ENCODE data around the gene TIGIT. TPM values are rescaled to one million over a fixed set of nuclear protein-coding genes. Genes with fewer than 3 reads are reported as not detected.

Gene TIGIT
- total RNA-seq, 2 experiments from 2014 or later, result 17.3 to 22.1 TPM

- Mint-ChIP-seq H3K9me3 (ENCODE audit: insufficient read depth) (no peaks in the 10 kb centered on the region), H3K4me3 (peak overlapping the region; percentile 70), H3K27me3 (ENCODE audit: low read depth) (no peaks in the 10 kb centered on the region), H3K4me1 (ENCODE audit: low read depth) (peaks cover 38% of the 10 kb centered on the region), H3K36me3 (ENCODE audit: low read depth) (no peaks in the 10 kb centered on the region), H3K27ac (peak overlapping the region; percentile 86)
- DNase-seq (peak; percentile 92), ATAC-seq (peak; percentile 75)
- CTCF ChIA-PET, result interaction anchor here (0.6 to 5.0 kb wide), 61 partner anchors 8 to 556 kb away, joined by 3 to 54 read pairs (median 6); partner anchors contain the start of gene NAA50
- POLR2A ChIA-PET, result interaction anchor here (0.9 to 4.7 kb wide), 10 partner anchors 16 to 138 kb away, joined by 3 to 39 read pairs (median 6); no protein-coding TSS in a partner anchor
Measured at GRCh38 chr3:114290911-114291901, 2.6 kb upstream of the TIGIT start.

DNA sequence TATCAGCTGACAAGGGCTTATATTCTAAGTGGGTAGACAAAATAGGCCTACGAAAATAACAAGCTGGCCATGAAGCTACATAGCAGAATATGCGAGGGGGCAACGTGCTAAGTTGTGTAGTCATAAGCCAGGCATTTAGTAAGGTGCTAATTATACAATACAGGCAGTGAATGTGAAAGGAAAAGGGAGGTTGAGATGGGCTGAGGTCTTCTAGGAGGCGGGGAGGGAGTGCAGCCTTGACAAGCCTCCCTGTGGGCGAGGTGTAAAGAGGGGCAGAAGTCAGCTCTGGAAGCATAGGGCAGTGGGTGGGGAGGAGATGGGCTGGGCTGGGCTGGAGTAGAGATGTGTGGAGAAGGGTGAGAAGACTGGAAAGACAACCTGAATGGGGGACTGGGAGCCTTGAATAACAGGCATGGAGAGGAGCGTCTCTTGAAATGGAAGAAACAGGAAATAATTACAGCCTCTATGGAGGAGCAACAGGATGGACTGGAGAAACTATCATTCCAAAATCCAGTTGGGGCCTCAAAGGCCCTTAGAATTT, 1.2 kb downstream of the TIGIT start:
- Mint-ChIP-seq H3K9me3 (ENCODE audit: insufficient read depth) (no peaks in the 10 kb centered on the region), H3K27me3 (ENCODE audit: low read depth) (no peaks in the 10 kb centered on the region), H3K4me1 (ENCODE audit: low read depth) (peaks cover 44% of the 10 kb centered on the region), H3K4me3 (peak overlapping the region; percentile 63), H3K36me3 (ENCODE audit: low read depth) (peaks cover 10% of the 10 kb centered on the region), H3K27ac (peak overlapping the region; percentile 44)
- CTCF ChIA-PET, result interaction anchor here (0.8 to 2.2 kb wide), 4 partner anchors 10 to 140 kb away, joined by 3 to 8 read pairs (median 4); no protein-coding TSS in a partner anchor
- ATAC-seq (peak; percentile 10), DNase-seq (no peak)
- POLR2A ChIA-PET, result interaction anchor here (0.7 to 6.3 kb wide), 9 partner anchors 9 to 81 kb away, joined by 3 to 53 read pairs (median 5); no protein-coding TSS in a partner anchor

GRCh38 chr3:114295946-114296345, 2.1 kb downstream of the TIGIT start:
- peaks cover 13% of the 10 kb centered on the region for H3K36me3 Mint-ChIP-seq (ENCODE audit: low read depth)
- no peak overlapping the region for H3K27ac Mint-ChIP-seq
- H3K9me3 Mint-ChIP-seq (ENCODE audit: insufficient read depth), result no peaks in the 10 kb centered on the region
- no peak for DNase-seq
- ChIA-PET CTCF (interaction anchor here (0.8 to 1.9 kb wide), 5 partner anchors 10 to 140 kb away, joined by 3 to 8 read pairs (median 5); no protein-coding TSS in a partner anchor), POLR2A (interaction anchor here (0.8 to 6.3 kb wide), 6 partner anchors 10 to 82 kb away, joined by 3 to 53 read pairs (median 6); no protein-coding TSS in a partner anchor)
- ATAC-seq, result no peak
- H3K4me1 Mint-ChIP-seq (ENCODE audit: low read depth), result peaks cover 42% of the 10 kb centered on the region
- peak overlapping the region; percentile 63 for H3K4me3 Mint-ChIP-seq
- H3K27me3 Mint-ChIP-seq (ENCODE audit: low read depth), result no peaks in the 10 kb centered on the region

DNA sequence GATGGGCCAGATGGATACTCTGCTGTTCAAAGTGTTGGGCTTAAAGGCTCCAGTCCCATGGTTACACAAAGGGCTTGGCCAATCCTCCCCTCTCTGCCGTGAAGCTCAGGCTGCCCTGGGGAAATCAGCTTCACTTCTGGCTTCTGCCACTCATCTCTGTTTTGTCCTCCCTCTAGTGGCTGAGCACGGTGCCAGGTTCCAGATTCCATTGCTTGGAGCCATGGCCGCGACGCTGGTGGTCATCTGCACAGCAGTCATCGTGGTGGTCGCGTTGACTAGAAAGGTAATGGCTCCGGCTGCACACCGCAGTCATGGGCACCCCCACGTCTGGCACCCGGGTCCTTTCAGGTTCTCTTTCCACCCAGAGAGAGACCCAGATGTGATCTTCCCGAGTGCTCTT, 5.6 kb downstream of the TIGIT start:
- Mint-ChIP-seq H3K36me3 (ENCODE audit: low read depth) (peaks cover 21% of the 10 kb centered on the region), H3K4me1 (ENCODE audit: low read depth) (peaks cover 17% of the 10 kb centered on the region), H3K27me3 (ENCODE audit: low read depth) (no peaks in the 10 kb centered on the region), H3K9me3 (ENCODE audit: insufficient read depth) (no peaks in the 10 kb centered on the region), H3K27ac (no peak overlapping the region), H3K4me3 (peak overlapping the region; percentile 12)
- peak; percentile 63 for ATAC-seq
- ChIA-PET CTCF (interaction anchor here (0.6 to 2.6 kb wide), 18 partner anchors 8 to 148 kb away, joined by 3 to 16 read pairs (median 6); no protein-coding TSS in a partner anchor), POLR2A (interaction anchor here (1.0 to 1.1 kb wide), 3 partner anchors 11 to 85 kb away, joined by 3 to 4 read pairs (median 3); no protein-coding TSS in a partner anchor)
- peak; percentile 43 for DNase-seq

DNA sequence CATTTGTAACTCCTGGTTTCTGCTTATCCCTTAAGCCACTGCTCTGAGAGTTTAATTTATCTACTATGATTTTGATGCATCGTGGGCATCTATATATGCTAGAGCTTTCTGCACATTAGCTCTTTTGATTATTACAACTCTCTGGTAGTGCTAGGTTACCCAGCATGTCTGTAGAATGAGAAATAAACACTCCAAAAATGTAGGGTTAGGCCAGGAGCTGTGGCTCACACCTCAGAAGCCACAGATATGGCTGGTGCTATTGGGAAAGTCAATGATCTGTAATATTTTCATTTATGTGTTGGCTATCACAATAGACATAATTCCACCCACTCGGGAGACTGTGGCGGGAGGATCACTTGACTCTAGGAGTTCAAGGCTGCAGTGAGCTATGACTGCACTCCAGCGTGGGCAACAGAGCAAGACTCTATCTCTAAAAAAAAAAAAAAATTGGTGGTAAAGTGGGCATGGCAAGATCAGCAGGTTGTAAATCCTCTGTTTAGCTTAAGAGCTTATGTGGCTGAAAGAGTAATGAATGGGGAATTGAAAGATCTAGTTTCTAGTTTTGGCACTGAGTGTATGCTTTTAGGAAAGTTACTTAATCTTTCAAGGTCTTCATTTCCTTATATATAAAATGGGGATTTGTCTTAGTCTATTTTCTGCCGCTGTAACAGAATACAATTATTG, 6.3 kb downstream of the TIGIT start:
- Mint-ChIP-seq H3K36me3 (ENCODE audit: low read depth) (peaks cover 25% of the 10 kb centered on the region), H3K9me3 (ENCODE audit: insufficient read depth) (no peaks in the 10 kb centered on the region), H3K4me1 (ENCODE audit: low read depth) (peaks cover 12% of the 10 kb centered on the region), H3K27ac (no peak overlapping the region), H3K27me3 (ENCODE audit: low read depth) (no peaks in the 10 kb centered on the region), H3K4me3 (no peak overlapping the region)
- ChIA-PET POLR2A (interaction anchor here (1.0 to 1.5 kb wide), 3 partner anchors 11 to 86 kb away, joined by 3 to 6 read pairs (median 4); no protein-coding TSS in a partner anchor), CTCF (interaction anchor here (0.7 to 2.6 kb wide), 20 partner anchors 7 to 738 kb away, joined by 3 to 16 read pairs (median 6); no protein-coding TSS in a partner anchor)
- DNase-seq (no peak), ATAC-seq (no peak)

DNA sequence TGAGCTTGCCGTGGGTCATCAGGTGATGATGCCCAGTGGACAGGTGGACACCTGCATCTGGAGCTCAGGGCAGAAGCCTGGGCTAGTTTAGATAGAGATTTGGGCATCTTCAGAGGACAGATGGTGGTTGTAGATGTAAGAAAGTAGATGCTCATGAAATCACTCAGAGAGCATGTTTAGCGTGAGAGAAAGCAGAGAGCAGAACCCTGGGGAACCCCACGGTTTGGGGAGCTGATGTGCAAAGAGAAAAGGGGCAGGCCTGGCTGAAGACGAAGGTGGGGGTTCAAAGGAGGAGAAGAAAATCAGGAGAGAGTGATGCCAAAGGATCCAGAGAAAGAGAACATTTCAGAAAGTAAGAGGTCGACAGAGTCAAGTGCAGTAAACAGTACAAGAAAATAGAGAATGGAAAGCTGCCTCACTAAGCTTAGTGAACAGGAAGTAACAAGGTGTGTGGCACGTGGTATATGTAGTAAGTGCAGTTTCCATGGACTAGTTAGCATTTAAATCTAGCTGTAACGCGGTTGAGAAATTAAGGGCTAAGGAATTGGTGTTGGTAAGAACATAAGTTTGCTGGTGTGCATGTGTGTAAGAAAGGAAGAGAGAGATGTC, 13.5 kb downstream of the TIGIT start:
- Mint-ChIP-seq H3K9me3 (ENCODE audit: insufficient read depth) (no peaks in the 10 kb centered on the region), H3K4me1 (ENCODE audit: low read depth) (peaks cover 35% of the 10 kb centered on the region), H3K4me3 (peak overlapping the region; percentile 9), H3K36me3 (ENCODE audit: low read depth) (peaks cover 34% of the 10 kb centered on the region), H3K27me3 (ENCODE audit: low read depth) (no peaks in the 10 kb centered on the region), H3K27ac (peak overlapping the region; percentile 85)
- ChIA-PET CTCF (interaction anchor here (0.7 to 2.8 kb wide), 12 partner anchors 8 to 112 kb away, joined by 3 to 23 read pairs (median 6); no protein-coding TSS in a partner anchor), POLR2A (interaction anchor here (0.7 to 3.7 kb wide), 8 partner anchors 10 to 182 kb away, joined by 3 to 34 read pairs (median 3); partner anchors contain the start of gene TIGIT)
- DNase-seq (no peak), ATAC-seq (peak; percentile 58)

DNA sequence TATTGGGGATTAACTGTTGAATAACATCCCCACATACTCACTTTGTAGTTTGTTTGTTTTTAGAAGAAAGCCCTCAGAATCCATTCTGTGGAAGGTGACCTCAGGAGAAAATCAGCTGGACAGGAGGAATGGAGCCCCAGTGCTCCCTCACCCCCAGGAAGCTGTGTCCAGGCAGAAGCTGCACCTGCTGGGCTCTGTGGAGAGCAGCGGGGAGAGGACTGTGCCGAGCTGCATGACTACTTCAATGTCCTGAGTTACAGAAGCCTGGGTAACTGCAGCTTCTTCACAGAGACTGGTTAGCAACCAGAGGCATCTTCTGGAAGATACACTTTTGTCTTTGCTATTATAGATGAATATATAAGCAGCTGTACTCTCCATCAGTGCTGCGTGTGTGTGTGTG, 14.0 kb downstream of the TIGIT start:
- Mint-ChIP-seq H3K4me1 (ENCODE audit: low read depth) (peaks cover 35% of the 10 kb centered on the region), H3K4me3 (peak overlapping the region; percentile 9), H3K9me3 (ENCODE audit: insufficient read depth) (no peaks in the 10 kb centered on the region), H3K27ac (peak overlapping the region; percentile 85), H3K36me3 (ENCODE audit: low read depth) (peaks cover 30% of the 10 kb centered on the region), H3K27me3 (ENCODE audit: low read depth) (no peaks in the 10 kb centered on the region)
- POLR2A ChIA-PET, result interaction anchor here (0.7 to 3.7 kb wide), 8 partner anchors 10 to 182 kb away, joined by 3 to 34 read pairs (median 3); partner anchors contain the start of gene TIGIT
- DNase-seq (no peak), ATAC-seq (no peak)
- CTCF ChIA-PET, result interaction anchor here (0.7 to 2.8 kb wide), 10 partner anchors 9 to 94 kb away, joined by 3 to 23 read pairs (median 7); no protein-coding TSS in a partner anchor

GRCh38 chr3:114308377-114308776, 14.5 kb downstream of the TIGIT start:
- DNase-seq (no peak), ATAC-seq (peak; percentile 35)
- Mint-ChIP-seq H3K9me3 (ENCODE audit: insufficient read depth) (no peaks in the 10 kb centered on the region), H3K36me3 (ENCODE audit: low read depth) (peaks cover 30% of the 10 kb centered on the region), H3K4me3 (peak overlapping the region; percentile 12), H3K4me1 (ENCODE audit: low read depth) (peaks cover 35% of the 10 kb centered on the region), H3K27me3 (ENCODE audit: low read depth) (no peaks in the 10 kb centered on the region), H3K27ac (peak overlapping the region; percentile 83)
- ChIA-PET POLR2A (interaction anchor here (1.0 to 1.3 kb wide), 3 partner anchors 16 to 94 kb away, joined by 3 to 4 read pairs (median 3); no protein-coding TSS in a partner anchor), CTCF (interaction anchor here (1.2 to 2.8 kb wide), 7 partner anchors 9 to 87 kb away, joined by 3 to 23 read pairs (median 8); no protein-coding TSS in a partner anchor)

DNA sequence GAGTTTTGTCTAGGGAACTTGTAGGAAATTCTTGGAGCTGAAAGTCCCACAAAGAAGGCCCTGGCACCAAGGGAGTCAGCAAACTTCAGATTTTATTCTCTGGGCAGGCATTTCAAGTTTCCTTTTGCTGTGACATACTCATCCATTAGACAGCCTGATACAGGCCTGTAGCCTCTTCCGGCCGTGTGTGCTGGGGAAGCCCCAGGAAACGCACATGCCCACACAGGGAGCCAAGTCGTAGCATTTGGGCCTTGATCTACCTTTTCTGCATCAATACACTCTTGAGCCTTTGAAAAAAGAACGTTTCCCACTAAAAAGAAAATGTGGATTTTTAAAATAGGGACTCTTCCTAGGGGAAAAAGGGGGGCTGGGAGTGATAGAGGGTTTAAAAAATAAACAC, 15.0 kb downstream of the TIGIT start:
- H3K27me3 Mint-ChIP-seq (ENCODE audit: low read depth), result no peaks in the 10 kb centered on the region
- ATAC-seq (peak; percentile 85), DNase-seq (peak; percentile 48)
- ChIA-PET POLR2A (interaction anchor here (1.3 kb wide), 1 partner anchor 87 kb away, joined by 3 read pairs; no protein-coding TSS in a partner anchor), CTCF (interaction anchor here (1.3 to 2.1 kb wide), 2 partner anchors 10 to 15 kb away, joined by 3 to 8 read pairs; no protein-coding TSS in a partner anchor)
- H3K27ac Mint-ChIP-seq, result peak overlapping the region; percentile 83
- peak overlapping the region; percentile 22 for H3K4me3 Mint-ChIP-seq
- H3K36me3 Mint-ChIP-seq (ENCODE audit: low read depth), result peaks cover 30% of the 10 kb centered on the region
- no peaks in the 10 kb centered on the region for H3K9me3 Mint-ChIP-seq (ENCODE audit: insufficient read depth)
- H3K4me1 Mint-ChIP-seq (ENCODE audit: low read depth), result peaks cover 38% of the 10 kb centered on the region

DNA sequence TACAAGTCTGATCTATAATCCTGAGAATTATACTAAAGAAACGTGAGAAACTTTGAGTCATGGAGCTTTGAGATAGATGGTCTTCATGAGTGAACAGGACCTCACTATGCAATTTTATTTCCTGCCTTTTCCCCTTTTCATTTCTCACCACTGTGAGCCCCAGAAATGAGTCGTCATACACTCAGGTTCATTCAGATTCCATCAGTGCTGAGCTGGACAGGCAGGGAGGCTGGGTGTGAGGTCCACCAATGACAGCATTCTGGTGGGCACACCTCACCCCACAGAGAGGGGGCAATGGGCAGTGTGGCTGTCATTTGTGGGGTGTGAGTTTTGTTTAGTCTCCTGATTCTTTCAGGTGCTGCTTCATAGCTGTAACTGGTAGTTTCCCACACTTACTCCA, 16.9 kb downstream of the TIGIT start:
- Mint-ChIP-seq H3K9me3 (ENCODE audit: insufficient read depth) (no peaks in the 10 kb centered on the region), H3K36me3 (ENCODE audit: low read depth) (peaks cover 21% of the 10 kb centered on the region), H3K27ac (no peak overlapping the region), H3K27me3 (ENCODE audit: low read depth) (no peaks in the 10 kb centered on the region), H3K4me1 (ENCODE audit: low read depth) (peaks cover 50% of the 10 kb centered on the region), H3K4me3 (no peak overlapping the region)
- DNase-seq, result no peak
- CTCF ChIA-PET, result interaction anchor here (0.7 to 2.1 kb wide), 7 partner anchors 9 to 108 kb away, joined by 3 to 9 read pairs (median 3); no protein-coding TSS in a partner anchor
- ATAC-seq, result no peak
- POLR2A ChIA-PET, result interaction anchor here (1.0 to 1.6 kb wide), 2 partner anchors 11 to 97 kb away, joined by 3 to 8 read pairs; no protein-coding TSS in a partner anchor

Measured in activated CD8-positive, alpha-beta T cell treated with anti-CD3 and anti-CD28 coated beads, Interleukin-2, amount 10 ng/mL, durations not matched to agents 7 days and 5 days (primary cell).